Activated CD4-positive, alpha-beta T cell treated with anti-CD3 and anti-CD28 coated beads, Interleukin-2, Interleukin-6, amounts not matched to agents 100 ng/mL and 50 ng/mL, durations not matched to agents 16 hours and 8 hours (primary cell): ENCODE results near the gene CFAP157.
A peak's percentile ranks its signal among the peaks of the same experiment; 100 is the strongest.

Experiments used
- DNase-seq: peaks from one replicate; pipeline ENCODE4 v3.0.0-alpha.2; 2020

The CFAP157 gene

DNA sequence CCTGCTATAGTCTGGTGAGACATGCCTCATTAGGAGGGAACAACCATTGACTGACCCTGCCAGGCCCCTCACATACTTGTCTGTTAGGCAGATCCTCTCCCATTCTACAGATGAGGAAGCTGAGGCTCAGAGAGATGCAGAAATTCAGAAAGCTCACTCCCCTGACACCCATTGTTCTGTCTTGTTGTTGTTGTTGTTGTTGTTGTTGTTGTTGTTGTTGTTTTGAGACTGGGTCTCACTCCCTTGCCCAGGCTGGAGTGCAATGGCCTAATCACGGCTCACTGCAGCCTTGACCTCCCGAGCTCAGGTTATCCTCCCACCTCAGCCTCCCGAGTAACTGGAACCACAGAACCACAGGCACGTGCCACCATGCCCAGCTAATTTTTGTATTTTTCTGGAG, 13.1 kb upstream of the CFAP157 start:
- no peak for DNase-seq

DNA sequence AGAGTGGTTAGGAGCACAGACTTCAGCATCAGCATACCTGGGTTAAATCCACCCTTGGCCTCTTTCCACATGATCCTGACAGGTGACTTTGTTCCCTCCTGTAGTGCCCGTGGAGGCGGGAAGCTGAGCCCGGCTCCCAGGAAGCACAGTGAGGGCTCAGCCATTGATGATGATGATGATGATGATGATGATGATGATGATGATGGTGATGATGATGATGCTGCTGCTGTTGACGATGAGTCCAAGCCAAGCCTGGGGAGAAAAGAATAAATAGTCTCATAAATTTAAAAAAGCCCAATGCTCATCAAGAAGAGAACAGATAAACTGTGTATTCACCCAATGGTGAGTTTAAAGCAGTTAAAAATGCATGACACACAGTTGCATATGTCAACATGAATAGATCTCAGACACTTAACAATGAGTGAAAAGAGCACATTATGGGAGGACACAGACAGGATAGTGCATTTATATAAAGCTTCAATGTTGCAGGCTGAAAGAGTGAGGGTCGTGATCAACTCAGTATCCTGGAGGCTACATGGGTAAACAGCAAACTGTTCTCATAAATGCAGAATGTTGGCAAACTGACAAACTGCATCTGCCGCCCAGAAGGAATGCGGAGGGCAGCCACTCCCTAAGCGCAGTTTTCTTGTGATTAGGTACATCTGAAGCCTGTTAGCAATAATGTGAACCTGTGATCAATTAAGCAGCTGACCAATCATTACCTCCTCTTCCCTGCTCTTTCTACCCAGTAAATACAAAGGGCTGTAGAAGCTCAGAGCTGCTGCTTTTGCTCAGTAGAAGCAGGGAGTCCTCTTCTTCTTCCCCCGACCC, 11.7 kb upstream of the CFAP157 start:
- no peak for DNase-seq

DNA sequence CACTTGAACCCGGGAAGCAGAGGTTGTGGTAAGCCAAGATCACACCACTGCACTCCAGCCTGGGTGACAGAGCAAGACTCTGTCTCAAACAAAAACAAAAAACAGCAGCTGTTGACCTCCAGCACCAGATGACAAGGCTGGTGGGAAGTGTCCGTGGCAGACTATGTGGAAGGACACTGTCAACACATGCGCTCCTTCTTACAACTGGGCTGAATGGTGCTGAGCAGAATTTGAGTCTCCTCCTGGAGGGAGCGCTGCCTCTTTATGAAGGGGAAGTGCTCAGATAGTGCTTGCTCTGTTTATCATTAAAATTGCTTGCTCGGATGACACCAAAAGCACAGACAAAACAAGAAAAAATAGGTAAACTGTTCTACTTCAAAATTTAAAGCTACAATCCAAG, 9.2 kb upstream of the CFAP157 start:
- no peak for DNase-seq

DNA sequence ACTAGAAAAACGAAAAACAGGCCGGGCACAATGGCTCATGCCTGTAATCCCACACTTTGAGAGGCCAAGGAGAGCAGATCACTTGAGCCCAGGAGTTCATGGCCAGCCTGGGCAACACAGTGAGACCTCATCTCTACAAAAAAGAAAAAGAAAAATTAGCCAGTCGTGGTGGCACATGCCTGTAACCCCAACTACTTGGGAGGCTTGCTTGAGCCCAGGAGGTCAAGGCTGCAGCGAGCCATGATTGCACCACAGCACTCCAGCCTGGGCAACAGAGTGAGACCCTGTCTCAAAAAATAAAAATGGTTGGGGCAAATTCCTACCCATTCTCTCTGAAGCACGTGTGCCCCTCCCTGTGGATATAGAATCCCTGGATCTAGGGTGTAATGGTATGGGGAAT, 8.4 kb upstream of the CFAP157 start:
- no peak for DNase-seq

DNA sequence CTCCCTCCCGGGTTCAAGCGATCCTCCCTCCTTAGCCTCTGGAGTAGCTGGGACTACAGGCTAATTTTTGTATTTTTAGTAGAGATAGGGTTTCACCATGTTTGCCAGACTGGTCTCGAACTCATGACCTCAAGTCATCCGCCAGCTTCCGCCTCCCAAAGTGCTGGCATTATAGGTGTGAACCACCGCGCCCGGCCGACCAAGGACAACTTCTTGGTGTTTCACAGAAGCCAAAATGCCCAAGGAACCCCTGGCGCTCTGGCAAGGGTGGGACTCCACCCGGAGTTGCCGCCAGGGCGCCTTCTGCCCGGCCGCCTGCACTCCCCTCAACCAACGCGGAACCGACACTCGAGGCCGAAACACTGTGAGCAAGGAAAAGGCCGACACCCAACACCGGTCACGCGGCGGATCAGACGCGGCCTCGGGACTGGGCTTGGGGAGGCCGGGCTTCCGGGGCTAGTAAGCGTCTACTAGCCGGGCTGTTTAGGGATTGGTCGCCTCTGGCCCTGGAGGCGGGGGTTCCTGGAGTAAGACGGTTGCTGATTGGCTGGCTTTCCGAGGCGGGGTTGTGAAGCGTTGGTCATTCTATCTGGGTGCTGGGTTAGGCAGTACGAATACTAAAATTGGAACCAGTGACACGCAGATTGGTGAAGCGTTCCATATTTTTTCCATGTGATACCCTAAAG, 7.7 kb upstream of the CFAP157 start:
- DNase-seq: peak; percentile 93

DNA sequence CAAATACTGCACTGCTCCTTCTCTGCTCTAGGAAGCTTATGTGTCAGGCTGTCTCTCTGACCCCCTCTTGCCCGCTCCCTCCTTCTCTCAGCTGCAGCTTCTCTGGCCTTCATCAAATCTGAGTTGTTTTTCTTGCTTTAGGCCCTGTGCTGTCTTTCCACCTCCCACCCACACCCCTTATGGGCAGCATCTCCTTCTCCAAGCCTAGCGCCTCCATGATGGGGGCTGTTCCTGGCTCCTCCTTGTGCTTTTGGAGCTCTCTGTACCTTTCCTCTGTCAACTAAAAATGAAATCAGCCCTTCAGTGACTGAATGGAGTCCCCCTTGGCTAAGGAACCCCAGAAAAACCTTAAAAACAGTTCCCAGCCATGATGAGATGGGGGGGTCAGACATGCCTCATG, 6.6 kb upstream of the CFAP157 start:
- DNase-seq: no peak

DNA sequence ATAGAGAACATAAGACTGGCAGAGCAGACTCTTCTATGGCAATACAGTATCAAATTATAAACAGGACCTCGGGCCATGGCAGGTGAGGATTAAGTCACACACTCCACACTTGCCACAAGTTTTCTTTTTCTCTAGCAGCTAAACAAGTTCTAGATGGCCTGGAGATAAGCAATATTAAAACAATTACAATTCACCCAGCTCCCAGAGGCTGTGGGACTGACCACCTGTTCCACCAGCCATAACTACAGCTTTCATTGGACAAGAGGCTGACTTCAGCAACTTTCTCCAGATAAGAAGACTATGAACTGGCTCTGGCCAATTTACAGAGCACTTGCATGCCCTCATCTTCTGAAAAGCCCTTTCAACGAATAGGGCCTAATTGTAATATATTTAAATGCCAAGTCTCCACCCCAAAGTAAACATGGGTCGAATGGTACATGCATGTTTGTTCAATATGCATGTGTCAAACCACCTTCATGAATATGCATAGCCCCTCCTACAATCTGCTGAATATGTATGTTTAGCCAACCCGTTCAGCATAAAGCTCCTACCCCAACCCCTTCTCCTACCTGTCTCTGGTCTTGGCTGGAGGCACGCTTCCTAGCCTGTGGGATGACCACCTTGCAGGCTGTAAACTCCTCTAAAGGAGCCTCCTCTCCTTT, 6.1 kb upstream of the CFAP157 start:
- no peak for DNase-seq

DNA sequence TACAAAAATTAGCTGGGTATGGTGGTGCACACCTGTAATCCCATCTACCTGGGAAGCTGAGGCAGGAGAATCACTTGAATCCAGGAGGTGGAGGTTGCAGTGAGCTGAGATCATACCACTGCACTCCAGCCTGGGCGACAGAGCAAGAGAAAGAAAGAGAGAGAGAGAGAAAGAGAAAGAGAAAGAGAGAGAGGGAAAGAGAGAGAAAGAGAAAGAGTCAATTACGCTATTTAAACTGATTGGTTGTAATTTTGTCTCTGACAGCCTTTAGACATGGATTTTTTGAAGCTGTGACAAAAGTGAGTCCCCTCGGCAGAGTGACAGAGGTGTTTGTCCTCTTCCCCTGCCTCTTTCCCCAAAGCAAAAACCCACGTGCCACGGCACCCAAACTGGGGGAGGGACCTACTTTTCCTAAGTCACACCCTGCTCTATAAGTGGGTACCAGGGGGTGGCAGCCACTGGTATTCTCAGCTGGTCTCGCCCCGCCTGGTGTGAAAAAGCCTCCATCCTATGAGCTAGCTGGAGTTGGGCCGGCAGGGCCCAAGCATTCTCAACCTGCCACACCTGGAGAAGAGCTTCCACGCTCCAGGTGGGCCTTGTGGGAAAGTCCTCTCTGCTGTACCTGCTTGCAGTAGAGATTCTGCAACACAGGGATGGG, 3.4 kb upstream of the CFAP157 start:
- DNase-seq: no peak

DNA sequence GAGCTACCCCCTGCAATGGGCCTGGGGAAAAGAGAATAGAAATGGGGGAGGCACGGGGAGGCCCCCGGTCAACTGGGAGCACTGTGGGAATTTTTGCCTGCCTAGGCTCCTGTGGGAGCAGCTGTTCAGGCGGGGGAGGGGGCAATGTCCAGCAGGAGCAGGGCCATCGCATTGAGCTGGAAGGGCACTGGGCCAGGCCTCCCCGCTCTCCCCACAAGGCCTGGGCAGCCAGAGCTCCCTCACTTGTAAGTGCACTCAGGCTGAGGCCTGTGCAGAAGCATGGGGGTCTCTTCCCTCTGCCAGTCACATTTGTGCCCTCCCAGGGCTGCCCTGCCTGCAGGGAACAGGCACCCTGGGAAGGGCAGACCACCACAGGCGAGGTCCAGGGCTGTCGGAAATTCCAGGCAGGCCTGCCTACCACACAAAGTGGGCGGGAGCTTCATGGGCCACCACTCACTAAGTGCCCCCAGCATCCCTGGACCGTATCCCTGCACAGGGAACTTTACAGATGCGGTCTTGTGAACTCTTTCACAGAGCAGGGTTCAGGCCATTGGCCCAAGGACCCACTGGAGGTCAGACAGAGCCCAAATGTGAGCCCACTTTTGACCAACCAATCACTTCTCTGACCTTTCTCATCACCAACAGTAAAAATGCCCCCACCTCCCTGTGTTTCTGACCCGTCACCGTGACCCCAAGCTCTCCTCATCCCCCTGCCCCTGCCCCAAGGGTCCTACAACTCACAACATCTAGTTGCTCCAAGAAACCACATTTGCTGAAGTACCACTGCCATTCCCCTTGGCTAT, 1.0 kb upstream of the CFAP157 start:
- no peak for DNase-seq

DNA sequence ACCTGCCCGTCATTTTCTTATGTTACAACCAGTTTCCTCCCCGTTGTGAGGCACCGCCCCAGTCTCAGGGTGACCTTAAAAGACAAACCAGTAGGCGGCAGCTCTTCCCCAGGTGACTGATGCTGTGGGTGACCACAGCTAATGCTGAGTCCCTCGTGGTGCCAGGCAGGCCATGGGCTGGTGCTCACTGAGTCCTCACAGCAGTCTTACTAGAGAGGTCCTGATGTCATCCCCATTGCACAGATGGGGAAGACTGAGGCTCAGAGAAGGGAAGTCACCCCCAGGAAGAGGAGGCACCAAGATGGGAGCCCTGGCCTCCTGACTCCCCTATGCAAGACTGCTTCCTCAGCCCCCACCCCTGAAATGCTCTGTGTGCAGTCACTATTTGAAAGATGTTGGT, 978 bp downstream of the CFAP157 start:
- DNase-seq: peak; percentile 43

DNA sequence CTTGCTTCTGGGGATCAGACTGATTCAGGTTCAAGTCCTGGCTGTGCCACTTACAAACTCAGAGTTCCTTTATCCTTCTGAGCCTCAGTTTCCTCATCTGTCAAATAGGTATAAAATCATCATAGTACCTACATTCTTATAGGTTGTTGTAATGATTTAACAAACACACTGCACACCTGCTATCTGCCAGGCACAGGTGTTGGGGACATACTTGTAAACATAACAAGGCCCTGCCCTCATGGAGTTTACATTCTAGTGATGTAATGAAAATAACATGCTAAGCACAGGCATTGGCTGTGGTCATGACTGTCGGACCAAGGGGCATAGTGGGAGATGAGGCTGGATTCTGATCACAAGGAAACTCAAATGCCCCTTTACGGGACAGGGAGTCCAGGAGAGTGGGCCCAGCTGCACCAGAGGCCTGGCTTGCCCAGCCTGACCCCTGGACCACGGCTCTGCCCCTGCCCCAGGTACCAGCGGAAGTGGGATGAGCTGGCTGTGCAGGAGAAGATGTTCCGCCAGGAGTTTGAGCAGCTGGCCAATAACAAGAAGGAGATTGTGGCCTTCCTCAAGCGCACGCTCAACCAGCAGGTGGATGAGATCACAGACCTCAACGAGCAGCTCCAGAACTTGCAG, 2.3 kb downstream of the CFAP157 start:
- DNase-seq: no peak

DNA sequence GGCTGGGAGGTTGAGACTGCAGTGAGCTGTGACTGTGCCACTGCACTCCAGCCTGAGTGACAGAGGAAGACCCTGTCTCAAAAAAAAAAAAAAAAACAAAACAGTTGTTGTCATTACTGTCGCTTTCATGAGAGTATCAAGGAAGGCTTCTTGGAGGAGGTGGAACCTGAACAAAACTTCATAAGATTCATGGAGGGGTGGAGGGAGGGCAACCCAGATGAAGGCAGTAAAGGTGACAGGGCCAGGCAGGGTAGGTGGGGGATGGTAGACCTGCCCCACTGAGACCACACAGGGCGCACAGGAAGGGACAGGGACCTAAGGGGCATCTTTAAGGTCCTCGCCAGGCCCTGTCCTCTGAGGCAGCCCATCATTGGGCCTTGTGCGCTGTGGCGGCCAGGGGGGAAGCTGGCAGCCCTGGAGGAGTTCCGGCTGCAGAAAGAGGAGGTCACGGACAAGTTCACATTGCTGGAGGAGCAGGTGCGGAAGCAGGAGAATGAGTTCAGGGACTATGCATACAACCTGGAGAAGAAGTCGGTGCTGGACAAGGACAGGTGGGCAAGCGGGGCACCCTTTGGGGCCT, 3.5 kb downstream of the CFAP157 start:
- DNase-seq: no peak

DNA sequence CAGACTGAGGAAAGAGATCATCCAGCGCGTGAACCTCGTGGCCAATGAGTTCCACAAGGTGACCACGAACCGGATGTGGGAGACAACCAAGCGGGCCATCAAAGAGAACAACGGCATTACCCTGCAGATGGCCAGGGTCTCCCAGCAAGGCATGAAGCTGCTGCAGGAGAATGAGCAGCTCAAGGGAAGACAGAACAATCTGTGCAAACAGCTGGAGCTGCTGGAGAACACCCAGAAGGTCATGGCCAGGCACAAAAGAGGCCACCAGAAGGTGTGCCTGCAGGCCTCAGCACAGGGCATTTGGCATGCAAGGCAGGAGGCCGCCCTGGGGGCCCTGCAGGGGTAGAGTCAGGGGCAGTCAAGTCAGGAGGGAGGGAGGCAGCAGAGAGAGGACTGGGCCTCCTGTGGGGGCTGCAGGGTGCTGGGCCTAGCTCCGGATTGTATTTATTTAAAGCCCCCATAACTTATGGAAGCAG, 4.5 kb downstream of the CFAP157 start:
- DNase-seq: peak; percentile 24

DNA sequence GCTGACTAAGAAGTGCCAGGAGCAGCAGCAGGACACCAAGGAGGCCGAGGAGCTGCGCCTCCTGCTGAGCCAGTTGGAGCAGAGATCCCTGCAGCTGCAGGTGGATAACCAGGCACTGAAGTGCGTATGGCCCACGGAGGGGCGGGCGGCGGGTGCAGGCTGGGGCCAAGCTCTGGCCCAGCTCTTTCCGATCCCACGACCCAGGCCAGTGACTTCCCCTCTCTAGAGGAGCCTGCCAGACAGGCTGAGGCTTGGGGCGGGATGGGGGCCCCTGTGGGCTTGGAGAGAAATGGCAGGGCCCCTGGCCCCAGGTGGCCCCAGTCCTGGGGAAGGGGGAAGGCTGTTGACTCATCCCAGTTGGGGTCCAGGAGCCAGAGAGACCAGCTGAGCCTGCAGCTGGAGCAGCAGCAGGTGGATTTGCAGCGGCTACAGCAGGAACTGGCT, 5.1 kb downstream of the CFAP157 start:
- no peak for DNase-seq

DNA sequence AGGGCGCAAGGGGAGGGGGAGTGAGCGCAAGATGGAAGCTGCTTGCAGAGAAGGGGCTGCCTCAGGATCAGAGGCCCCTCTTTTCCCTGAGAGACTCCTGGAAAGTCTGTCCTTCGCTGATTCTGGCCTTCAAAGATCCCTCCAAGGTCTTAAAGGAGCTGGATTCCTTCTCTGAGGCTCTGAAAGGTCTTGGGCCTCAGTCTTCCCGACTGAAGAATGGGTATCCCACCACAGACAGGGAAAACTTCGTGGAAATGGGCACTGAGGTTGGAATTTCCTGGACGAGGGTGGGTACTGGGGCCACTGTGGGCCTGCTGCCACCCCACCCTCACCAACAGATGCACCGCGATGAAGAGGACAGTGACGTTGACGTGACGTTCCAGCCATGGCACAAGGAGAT, 5.6 kb downstream of the CFAP157 start:
- no peak for DNase-seq

DNA sequence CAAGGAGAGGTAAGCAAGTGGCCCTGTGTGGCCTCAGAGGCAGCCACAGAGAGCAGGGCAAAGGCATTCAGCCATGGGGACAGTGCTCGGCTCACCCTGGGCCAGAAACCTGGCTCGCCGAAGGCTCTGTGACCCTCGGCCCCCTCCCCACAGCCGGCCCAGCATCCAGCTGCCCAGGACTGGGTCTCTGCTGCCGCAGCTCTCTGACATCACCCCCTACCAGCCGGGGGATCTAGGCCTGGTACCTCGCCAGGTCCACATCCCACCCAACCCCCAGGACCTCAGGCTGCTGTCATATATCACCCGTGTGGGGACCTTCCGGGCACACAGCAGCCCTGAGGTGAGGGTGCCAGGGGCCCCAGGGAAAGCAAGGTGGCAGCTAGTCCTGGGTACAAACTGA, 6.1 kb downstream of the CFAP157 start:
- DNase-seq: no peak

DNA sequence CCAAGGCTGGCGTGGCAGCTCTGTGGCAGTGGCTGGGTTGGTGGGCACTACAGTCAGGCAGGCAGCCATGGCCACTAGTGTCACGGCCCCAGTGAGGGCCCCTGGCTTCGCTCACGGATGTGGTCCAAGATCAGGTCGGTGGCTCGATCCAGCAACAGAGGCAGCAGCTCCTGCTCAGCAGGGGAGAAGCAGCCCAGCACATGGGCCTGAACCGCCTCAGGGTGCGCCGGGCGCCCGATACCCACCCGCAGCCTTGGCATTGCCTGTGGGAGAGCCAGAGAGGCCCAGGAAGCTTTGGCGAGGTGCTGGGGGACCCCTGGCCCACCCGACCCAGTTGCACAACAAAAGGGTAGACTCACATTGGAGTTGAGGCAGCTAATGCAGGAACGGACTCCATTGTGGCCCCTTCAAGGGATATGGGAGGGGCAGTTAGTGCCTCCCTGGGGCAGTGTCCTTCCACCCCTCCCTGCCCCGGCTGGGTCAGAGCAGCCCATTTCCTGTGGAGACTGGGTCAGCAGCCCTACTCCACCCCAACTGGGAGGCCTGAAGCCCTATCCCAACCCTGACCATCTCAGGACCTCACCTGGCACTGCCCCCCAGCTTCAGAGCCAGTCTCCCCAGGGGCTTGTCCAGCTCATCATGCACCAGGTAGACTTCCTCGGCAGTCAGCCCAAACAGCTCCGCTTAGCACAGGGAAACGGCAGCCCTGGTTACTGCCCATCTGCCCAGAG, 7.4 kb downstream of the CFAP157 start:
- no peak for DNase-seq

DNA sequence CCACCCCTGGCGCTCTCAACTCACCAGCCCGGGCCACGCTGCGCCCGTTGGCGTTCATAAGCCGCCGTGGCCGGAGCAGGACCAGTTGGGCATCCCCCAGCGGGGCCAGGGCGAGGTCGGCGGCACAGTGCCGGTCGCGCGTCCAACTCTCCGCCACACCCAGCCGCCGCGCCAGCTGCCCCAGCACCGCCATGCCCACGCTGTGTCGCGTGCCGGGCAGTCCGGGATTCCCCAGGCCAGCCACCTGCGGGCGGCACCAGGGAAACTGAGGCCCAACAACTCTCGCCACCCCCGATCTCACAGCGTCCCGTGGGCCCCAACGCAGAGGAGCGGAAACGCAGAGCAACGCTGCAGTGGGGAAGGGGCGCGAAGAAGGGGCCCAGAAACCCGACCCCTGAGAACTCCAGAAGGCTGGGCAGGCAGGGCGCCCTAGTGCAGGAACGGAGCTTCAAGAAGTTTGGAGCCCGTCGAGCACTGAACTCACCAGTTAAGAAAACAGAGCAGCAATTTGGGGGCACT, 8.2 kb downstream of the CFAP157 start:
- DNase-seq: peak; percentile 23

DNA sequence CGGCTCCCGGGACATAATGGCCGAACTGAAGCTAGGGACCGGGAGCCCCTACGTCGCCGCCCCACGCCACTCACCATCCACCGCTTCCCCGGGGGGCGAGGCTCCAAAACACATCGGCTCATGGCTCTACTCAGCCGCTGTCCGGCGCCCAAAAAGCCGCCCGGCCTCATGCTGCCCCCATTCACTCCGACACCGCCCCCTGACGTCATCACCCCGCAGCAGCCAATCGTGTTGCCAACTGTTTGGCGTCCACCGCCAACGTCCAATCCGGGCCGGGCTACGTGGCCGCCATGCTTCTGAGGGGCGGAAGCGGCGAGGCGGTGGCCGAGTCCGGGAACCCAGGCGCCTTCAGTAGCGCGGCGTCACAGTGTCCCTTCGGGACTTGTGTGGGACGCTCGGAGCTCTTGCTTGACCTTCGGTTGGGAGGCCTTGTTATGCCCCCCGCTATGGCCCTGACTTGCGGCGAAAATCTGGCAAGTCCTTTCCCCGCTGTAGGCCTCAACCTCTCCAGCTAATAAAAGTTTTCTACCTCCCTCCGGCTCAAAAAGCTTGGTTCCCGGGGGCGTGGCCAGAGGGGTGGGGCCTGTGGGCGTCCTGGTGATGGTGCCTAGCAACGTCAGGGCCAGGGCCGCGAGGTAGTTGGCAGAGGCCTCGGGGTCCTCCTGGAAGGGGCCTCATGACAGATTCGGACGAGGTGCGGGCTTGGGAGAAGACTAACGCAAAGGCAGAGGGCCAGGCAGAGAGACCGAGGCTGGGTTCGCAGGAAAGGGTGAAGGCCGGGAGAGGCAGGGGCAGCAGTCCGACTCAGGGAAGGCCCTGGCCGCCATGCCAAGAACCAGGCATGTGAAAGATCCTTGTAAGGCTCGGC, 8.9 kb downstream of the CFAP157 start, which contains the start of the genes PTRH1 and TTC16:
Gene PTRH1 (minus strand): TSS at position 194 of the 868 bp plus-strand sequence. CDS start 24 bp downstream, at position 170.
Gene TTC16 (plus strand): TSS at position 610 of the 868 bp plus-strand sequence. CDS start 67 bp downstream, at position 677.
- DNase-seq: peak; percentile 98
